IPS-20b (cell line): ENCODE results near the gene NSMF.
A peak's percentile ranks its signal among the peaks of the same experiment; 100 is the strongest.
"Not testable (repeated sequence)": the region's sequence is repeated elsewhere in the genome, so short reads cannot be mapped to it uniquely, and the experiment has no call there.

Source experiments
- H3K27ac ChIP-seq: one replicate; pipeline ENCODE4 v1.5.1; 2013; ENCODE audit warnings: low read length
- H3K27me3 ChIP-seq: 2 replicates; pipeline ENCODE4 v1.6.1; 2013; ENCODE audit warnings: mild to moderate bottlenecking, low read length, inconsistent platforms; ENCODE audit not compliant: insufficient read depth
- H3K36me3 ChIP-seq: 2 replicates; pipeline ENCODE4 v1.6.1; 2013; ENCODE audit warnings: low read depth, mild to moderate bottlenecking, inconsistent platforms, low read length, moderate library complexity; ENCODE audit not compliant: insufficient read depth
- H3K4me1 ChIP-seq: 2 replicates; pipeline ENCODE4 v1.6.1; 2013; ENCODE audit warnings: mild to moderate bottlenecking, control low read depth, inconsistent platforms, low read length, moderate library complexity; ENCODE audit not compliant: insufficient read depth
- H3K4me3 ChIP-seq: 2 replicates; pipeline ENCODE4 v1.5.1; 2013; ENCODE audit warnings: mild to moderate bottlenecking, low read length, inconsistent platforms
- H3K9ac ChIP-seq: 2 replicates; pipeline ENCODE4 v1.6.1; 2013; ENCODE audit warnings: low read depth, mild to moderate bottlenecking, inconsistent platforms, low read length, moderate library complexity
- H3K9me3 ChIP-seq: 2 replicates; pipeline ENCODE4 v1.6.1; 2013; ENCODE audit warnings: mild to moderate bottlenecking, low read depth, low read length, inconsistent platforms; ENCODE audit not compliant: insufficient read depth

The NSMF gene

DNA sequence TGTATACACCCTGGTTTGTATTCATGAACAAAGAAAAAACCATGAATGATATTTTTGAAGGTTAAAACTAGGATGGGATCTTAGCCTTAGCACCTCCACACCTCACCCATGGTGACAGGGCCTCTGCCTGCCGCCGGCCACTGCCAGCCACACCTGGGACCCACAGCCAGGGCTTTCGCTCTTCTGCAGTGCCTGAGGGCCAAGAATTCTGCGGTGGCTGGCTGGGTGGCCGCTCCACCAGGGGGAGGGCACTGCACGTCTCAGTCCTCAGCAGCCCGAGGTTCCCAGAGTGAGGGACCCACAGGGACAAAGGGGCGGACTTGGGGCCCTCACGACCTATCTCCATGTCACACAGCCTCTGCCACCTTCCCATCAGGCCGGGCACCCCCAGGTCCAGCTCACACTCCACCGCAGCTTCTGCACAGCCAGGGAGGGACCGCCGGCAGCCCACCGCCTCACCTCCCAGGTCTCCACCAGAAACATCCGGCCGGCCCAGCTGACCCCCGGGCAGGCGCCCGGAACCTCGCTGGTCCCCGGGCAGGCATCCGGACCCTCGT is 43.0 kb downstream of the NSMF start:
- Histone ChIP-seq H3K27ac (no peak overlapping the region), H3K9me3 (no peaks in the 10 kb centered on the region), H3K27me3 (no peaks in the 10 kb centered on the region), H3K4me3 (no peak overlapping the region), H3K36me3 (no peaks in the 10 kb centered on the region), H3K4me1 (no peaks in the 10 kb centered on the region), H3K9ac (no peak overlapping the region)

DNA sequence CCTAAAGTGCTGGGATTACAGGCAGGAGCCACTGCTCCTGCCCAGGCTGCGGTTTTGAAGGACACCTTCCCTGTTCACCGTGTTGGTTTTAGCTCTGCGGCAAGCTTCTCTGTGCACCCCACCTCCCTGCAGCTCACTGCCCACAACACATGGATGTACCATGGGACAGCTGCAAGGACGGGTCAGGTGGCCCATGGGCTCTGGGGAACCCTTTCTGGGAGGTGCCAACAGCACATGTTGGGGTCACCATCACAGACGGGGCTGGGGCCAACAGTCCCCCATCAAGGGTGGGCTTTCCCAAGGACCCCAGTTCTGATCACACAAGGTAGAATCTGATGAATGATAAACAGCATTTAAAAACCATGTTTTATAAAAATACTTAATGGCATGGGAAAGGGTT is 43.7 kb downstream of the NSMF start:
- no peak overlapping the region for H3K4me3 ChIP-seq
- H3K9ac ChIP-seq, result no peak overlapping the region
- H3K36me3 ChIP-seq, result no peaks in the 10 kb centered on the region
- no peaks in the 10 kb centered on the region for H3K9me3 ChIP-seq
- H3K27ac ChIP-seq, result no peak overlapping the region
- no peaks in the 10 kb centered on the region for H3K27me3 ChIP-seq
- H3K4me1 ChIP-seq, result no peaks in the 10 kb centered on the region

DNA sequence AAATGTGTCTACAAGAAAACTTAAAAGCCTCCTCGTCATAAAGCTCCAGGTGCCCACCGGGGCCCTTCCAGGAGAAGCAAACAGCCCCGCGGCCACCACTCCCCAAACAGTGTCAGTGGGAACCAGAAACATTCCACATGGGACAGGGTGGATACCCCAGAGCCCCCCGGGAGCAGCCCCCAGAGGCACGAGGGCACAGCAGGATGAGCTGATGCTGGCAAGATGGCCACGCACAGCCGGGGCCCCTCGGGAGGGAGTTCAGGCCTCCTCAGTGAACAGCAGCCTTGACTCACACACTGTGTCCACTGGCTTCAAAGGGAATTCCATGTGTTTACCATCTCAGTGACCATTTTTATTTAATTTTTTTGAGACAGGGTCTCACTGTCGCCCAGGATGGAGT is 46.7 kb downstream of the NSMF start:
- H3K9ac ChIP-seq, result no peak overlapping the region
- no peaks in the 10 kb centered on the region for H3K36me3 ChIP-seq
- H3K4me3 ChIP-seq, result no peak overlapping the region
- H3K27me3 ChIP-seq, result no peaks in the 10 kb centered on the region
- H3K4me1 ChIP-seq, result no peaks in the 10 kb centered on the region
- H3K9me3 ChIP-seq, result no peaks in the 10 kb centered on the region
- H3K27ac ChIP-seq, result no peak overlapping the region

DNA sequence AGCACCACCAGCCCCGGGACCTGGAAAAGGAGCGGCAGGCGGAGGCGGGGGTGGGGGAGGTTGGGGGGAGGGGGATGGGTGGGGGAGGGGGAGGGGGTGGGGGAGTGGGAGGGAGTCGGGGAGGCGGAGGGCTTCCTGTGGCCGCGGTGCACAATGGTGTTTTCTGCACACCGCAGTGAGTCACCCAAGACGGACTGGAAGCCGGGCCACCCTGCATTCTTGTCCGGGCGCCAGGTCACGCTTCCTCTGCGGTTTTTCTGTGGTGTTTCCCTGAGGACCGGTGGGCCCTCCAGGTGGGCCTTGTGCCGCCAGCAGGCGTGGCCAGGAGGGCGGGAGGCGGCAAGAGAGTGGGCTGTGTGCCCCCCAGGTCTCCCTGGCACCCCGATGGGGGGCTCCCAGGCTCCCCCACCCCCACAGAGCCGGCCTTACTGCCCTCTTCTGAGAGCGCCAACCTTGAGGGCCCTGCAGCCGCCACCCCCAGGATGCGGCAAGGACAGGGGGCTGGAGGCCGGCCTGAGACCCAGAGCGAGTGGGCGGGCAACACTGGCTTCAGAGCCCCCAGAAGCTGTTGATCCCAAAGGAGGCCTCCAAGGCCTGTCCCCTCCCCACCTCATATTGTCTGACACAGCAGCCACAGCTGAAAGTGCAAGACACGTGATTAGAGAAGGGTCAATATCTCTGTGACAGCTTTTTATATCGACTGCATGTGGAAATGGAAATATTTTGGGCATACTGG is 47.3 kb downstream of the NSMF start:
- no peaks in the 10 kb centered on the region for H3K36me3 ChIP-seq
- no peak overlapping the region for H3K27ac ChIP-seq
- no peaks in the 10 kb centered on the region for H3K9me3 ChIP-seq
- no peaks in the 10 kb centered on the region for H3K4me1 ChIP-seq
- H3K9ac ChIP-seq, result no peak overlapping the region
- no peaks in the 10 kb centered on the region for H3K27me3 ChIP-seq
- no peak overlapping the region for H3K4me3 ChIP-seq

DNA sequence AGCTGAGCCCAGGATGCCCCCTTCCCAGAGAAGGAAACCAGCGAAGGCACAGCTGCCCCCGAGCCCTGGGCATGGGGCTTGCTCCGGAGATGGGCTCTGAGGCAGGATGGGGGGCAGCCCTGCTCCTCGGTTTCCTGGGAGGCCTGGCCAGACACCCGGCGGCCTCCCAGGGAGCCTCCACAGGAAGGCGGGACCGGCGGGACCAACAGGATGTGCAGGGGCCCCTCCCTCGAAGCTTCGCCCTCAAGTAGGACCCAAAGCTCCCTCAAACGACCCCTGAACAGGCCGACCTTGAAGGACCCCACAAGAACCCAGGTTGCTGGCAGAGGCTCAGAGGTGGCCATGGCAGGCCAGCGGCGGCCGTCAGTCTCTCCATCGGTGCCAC is 47.9 kb downstream of the NSMF start:
- H3K9me3 ChIP-seq, result no peaks in the 10 kb centered on the region
- no peaks in the 10 kb centered on the region for H3K4me1 ChIP-seq
- H3K27ac ChIP-seq, result no peak overlapping the region
- peaks cover 3% of the 10 kb centered on the region; the same call in 1 of the 2 replicates for H3K27me3 ChIP-seq
- H3K4me3 ChIP-seq, result no peak overlapping the region
- H3K36me3 ChIP-seq, result no peaks in the 10 kb centered on the region
- no peak overlapping the region for H3K9ac ChIP-seq

DNA sequence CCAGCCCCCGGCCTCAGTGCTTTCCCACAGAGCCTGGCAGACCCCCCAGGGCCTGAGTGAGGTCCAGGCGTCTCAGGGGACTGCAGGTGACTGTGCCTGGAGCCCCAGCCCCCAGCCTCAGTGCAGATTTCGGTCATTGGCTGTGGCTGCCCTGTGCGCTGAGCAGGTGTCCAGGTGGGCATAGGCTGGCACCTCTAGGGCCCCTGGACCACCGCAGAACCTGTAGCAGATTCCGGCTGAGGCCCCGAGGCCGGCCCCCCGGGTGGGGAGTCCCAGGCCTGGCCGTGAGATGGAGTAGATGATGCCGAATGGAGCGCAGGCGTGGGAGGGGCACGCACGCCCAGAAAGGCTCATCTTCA is 48.3 kb downstream of the NSMF start:
- no peak overlapping the region for H3K27ac ChIP-seq
- no peak overlapping the region for H3K4me3 ChIP-seq
- peaks cover 7% of the 10 kb centered on the region; the same call in 1 of the 2 replicates for H3K27me3 ChIP-seq
- H3K9ac ChIP-seq, result no peak overlapping the region
- H3K9me3 ChIP-seq, result no peaks in the 10 kb centered on the region
- no peaks in the 10 kb centered on the region for H3K4me1 ChIP-seq
- H3K36me3 ChIP-seq, result no peaks in the 10 kb centered on the region

DNA sequence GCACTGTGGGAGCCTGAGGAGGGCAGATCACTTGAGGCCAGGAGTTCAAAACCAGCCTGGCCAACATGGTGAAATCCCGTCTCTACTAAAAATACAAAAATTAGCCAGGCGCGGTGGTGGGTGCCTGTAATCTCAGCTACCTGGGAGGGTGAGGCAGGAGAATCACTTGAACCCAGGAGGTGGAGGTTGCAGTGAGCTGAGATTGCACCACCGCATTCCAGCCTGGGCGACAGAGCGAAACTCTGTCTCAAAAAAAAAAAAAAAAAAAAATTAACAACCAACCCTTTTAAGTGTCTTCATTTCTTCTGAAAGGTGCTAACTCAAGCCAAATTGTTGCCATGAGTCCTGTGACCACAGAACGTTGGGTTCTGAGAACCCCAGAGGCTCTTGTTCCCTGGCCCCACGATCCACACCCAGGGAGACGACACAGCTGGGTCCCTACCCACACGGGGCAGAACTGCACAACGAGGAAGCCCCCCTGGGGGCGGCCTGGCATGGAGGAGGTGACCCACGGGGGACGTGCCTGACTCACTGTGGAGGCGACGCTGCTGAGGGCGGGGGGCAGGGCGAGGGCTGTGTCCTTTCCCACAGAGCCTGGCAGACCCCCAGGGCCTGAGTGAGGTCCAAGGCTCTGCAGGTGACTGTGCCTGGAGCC is 48.8 kb downstream of the NSMF start:
- not testable (repeated sequence) for H3K36me3 ChIP-seq, H3K4me3 ChIP-seq, H3K4me1 ChIP-seq, H3K9ac ChIP-seq, H3K9me3 ChIP-seq, H3K27ac ChIP-seq
- H3K27me3 ChIP-seq, result peaks cover 11% of the 10 kb centered on the region; the same call in 1 of the 2 replicates

DNA sequence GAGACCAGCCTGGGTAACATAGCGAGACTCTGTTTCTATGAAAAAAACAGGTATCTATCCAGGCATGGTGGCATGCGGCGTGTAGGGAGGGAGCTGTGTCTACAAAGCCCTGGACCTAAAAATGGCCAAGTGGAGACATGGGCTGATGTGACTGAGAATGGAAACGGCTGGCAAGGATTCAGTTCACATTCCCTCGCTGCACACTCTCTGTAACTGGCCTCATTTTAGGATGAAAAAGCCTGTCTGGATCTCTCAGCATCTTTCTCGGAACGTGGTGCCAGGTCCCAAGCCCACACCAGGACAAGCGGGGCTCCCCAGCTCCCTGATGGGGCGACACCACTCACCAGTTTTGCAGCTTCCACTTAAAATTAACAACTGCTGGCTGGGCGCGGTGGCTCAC is 49.6 kb downstream of the NSMF start:
- Histone ChIP-seq H3K27me3 (peaks cover 11% of the 10 kb centered on the region; the same call in 1 of the 2 replicates), H3K9me3 (no peaks in the 10 kb centered on the region), H3K36me3 (no peaks in the 10 kb centered on the region), H3K4me3 (no peak overlapping the region), H3K27ac (no peak overlapping the region), H3K4me1 (no peaks in the 10 kb centered on the region), H3K9ac (no peak overlapping the region)

DNA sequence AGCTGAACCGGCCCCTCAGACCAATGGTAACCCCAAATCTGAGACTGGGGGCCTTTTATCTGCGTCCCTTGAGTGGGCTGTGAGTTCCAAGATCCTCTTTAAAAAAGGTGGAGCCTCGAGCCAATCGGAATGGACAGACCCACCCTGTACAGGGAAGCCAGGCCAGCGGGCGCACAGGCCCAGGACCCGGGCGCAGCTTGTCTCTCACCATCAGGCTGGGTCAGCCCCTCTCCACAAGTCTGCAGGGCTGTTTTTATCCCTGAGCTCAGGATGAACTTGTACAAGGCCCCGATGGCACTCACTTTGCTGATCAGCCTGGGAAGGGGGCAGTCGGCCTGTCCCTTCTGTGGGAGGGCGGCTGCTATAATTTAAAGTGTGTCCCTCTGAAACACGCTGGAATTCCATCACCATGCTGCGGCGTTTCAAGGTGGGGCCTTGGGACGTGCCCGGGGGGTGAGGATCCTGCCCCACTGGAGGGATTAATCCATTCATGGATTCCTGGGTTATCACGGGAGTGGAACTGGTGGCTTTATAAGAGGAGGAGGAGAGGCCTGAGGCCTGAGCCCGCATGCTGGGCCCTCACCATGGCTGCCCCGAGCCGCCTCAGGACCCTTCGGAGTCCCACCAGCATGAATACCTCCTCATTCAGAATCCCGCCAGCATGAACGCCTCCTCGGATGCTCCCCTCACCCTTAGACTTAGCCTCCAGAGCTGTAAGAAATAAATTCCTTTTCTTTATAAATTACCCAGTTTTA is 50.3 kb downstream of the NSMF start:
- H3K9ac ChIP-seq, result no peak overlapping the region
- no peaks in the 10 kb centered on the region for H3K4me1 ChIP-seq
- H3K36me3 ChIP-seq, result no peaks in the 10 kb centered on the region
- H3K27ac ChIP-seq, result no peak overlapping the region
- H3K4me3 ChIP-seq, result no peak overlapping the region
- H3K9me3 ChIP-seq, result no peaks in the 10 kb centered on the region
- peaks cover 11% of the 10 kb centered on the region; the same call in 1 of the 2 replicates for H3K27me3 ChIP-seq

DNA sequence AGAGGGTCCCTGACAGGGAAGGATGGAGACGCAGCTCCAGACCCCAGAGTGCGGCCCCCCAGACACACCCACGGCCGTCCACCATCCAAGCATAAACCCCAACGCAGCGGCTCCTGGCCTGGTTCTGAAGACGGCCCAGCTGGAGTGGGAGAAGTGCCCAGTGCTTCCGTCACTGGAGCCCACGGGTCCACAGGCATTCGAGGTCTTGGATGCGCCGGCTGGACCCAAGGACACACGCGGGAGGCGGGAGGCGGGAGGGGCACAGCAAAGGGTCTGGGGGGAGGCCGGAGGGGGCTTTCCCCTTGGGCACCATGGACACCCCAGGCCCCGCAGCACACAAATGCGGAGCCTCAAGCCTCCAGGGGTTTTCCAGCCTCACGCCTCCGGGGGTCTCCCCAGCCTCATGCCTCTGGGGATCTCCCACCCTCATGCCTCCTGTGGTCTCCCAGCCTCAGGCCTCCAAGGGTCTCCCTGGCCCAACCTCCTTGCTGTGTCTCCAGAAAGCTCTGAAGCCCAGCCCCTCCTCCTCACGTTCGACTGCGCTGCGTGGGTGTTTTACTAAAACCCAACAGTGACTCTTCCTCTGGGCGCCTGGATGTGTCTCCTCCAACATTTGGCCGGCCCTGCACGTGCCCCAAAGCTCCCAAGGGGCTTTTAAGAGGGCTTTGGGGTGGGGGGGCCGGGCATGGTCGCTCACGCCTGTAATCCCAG is 51.4 kb downstream of the NSMF start:
- no peaks in the 10 kb centered on the region for H3K36me3 ChIP-seq
- H3K9ac ChIP-seq, result no peak overlapping the region
- no peaks in the 10 kb centered on the region for H3K9me3 ChIP-seq
- no peak overlapping the region for H3K27ac ChIP-seq
- peak overlapping the region; percentile 60; the same call in 1 of the 2 replicates for H3K4me3 ChIP-seq
- H3K4me1 ChIP-seq, result no peaks in the 10 kb centered on the region
- H3K27me3 ChIP-seq, result peaks cover 11% of the 10 kb centered on the region; the same call in 1 of the 2 replicates

DNA sequence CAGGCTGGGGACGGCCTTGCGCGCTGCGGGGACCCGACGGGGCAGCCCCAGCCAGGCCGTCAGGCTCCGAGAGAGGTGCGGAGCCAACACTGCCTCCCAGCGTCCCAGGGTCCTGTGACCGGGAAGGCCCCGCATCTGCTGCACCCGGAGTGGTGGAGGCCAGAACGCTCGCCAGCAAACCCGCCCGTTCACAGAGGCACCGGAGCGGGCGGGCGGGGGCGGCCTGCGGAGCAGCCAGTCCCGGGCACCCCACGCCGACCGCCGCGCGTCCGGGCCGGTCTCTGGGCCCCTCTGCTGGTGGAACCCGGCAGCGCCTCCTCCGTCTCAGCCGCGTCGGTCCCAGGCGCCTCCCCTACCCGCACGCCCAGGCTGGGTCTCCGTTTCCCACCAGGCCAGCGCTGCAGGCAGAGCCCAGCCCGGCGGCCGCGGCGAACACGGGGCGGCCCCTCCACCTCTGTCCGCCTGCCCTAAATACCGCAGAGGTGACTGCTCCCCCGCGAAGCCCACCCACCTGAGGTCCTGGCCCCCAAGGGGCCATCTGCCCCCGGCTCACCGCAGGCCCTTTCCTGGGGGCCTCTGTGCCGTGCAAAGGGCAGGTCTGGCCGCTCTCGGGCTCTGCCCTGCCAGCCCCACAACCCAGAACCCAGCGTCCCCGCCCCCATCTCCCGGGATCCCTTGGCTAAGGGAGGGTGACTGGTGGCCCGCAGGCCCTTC is 52.1 kb downstream of the NSMF start:
- H3K36me3 ChIP-seq, result no peaks in the 10 kb centered on the region
- peak overlapping the region; percentile 60; the same call in 1 of the 2 replicates for H3K4me3 ChIP-seq
- H3K27me3 ChIP-seq, result peaks cover 11% of the 10 kb centered on the region; the same call in 1 of the 2 replicates
- H3K9ac ChIP-seq, result no peak overlapping the region
- no peaks in the 10 kb centered on the region for H3K9me3 ChIP-seq
- no peak overlapping the region for H3K27ac ChIP-seq
- H3K4me1 ChIP-seq, result no peaks in the 10 kb centered on the region
